ENCODE data around the gene ST3GAL4.
"Not testable (repeated sequence)": the region's sequence is repeated elsewhere in the genome, so short reads cannot be mapped to it uniquely, and the experiment has no call there.

Gene ST3GAL4, protein sequence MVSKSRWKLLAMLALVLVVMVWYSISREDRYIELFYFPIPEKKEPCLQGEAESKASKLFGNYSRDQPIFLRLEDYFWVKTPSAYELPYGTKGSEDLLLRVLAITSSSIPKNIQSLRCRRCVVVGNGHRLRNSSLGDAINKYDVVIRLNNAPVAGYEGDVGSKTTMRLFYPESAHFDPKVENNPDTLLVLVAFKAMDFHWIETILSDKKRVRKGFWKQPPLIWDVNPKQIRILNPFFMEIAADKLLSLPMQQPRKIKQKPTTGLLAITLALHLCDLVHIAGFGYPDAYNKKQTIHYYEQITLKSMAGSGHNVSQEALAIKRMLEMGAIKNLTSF

DNA sequence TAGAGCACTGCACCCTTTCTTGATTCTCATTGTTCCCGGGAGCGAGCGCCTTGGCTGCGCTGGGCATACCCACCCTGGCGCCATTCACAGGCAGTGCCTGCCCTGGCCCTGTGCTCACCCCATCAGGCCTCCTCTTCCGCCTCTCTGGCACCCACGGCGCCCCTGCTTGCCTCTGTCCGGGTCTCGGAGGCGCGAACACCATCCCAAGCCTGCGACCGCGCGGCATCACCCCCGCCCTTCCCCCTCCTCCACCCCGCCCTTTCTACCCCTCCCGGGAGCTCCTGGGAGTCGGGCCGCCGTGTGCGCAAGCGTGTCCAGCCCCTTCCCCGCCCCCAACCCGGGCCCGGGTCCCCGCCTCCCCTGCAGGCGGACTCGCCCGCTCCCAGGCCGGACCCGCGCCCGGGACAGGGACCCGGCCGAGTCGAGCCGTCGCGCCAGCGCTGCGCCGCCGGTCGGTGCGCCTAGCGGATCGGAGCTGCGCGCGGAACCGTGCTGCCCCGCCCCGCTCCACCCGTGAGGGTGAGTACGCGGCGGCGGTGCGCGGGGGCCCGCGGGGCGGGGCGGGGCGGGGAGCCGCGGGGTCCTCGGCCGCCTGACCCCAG is at the start of gene ST3GAL4:
Gene ST3GAL4 (plus strand): TSS at position 363 of the 602 bp plus-strand sequence. CDS start 50,470 bp downstream, outside the sequence.
- TF ChIP-seq, protein P1, sequence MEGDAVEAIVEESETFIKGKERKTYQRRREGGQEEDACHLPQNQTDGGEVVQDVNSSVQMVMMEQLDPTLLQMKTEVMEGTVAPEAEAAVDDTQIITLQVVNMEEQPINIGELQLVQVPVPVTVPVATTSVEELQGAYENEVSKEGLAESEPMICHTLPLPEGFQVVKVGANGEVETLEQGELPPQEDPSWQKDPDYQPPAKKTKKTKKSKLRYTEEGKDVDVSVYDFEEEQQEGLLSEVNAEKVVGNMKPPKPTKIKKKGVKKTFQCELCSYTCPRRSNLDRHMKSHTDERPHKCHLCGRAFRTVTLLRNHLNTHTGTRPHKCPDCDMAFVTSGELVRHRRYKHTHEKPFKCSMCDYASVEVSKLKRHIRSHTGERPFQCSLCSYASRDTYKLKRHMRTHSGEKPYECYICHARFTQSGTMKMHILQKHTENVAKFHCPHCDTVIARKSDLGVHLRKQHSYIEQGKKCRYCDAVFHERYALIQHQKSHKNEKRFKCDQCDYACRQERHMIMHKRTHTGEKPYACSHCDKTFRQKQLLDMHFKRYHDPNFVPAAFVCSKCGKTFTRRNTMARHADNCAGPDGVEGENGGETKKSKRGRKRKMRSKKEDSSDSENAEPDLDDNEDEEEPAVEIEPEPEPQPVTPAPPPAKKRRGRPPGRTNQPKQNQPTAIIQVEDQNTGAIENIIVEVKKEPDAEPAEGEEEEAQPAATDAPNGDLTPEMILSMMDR (IDR thresholded peaks at IDR 0.05; ENCODE audit: extremely low read depth, missing control alignments), result no peak
- peak; percentile 94 for DNase-seq (ENCODE audit: low spot score)

DNA sequence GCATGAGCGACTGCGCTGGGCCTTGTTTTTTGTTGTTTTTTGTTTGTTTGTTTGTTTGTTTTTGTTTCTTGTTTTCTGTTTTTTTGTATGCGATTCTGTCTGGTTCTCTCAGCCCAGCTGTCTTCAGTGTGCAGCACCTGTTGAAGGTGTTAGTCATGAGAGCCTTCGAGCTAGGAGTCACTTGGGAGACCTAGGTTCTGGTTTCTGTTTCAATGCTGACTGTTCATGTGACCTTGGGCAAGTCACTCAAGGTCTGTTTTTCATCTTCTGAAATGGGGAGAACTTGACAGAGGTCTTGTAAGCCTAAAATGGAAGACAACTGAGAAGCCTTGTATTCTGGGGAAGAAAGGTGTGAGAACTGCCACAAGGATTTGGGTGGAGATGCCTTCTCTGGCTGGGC is 49.8 kb upstream of the ST3GAL4 start:
- TF ChIP-seq, protein P1 (IDR thresholded peaks at IDR 0.05; ENCODE audit: extremely low read depth, missing control alignments), result no peak
- peak; percentile 71 for DNase-seq (ENCODE audit: low spot score)

DNA sequence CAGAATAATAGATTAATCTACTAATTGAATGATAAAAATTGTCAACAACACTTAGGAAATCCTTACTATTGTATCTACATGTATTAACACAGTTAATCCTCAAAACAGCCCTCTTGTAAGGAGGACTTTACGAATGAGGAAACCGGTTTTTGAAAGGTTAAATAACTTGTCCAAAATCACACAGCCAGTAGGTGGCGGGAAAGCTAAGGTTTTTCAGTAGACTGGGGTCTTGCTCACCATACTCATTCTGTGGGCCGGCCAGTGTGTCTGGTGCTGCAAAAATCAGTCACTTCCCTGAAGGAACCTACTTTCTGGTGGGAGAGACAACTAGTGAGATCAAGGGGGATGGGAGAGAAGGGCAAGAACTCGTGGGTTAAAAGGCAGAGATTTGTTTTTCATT is 47.8 kb upstream of the ST3GAL4 start:
- TF ChIP-seq, protein P1 (IDR thresholded peaks at IDR 0.05; ENCODE audit: extremely low read depth, missing control alignments), result no peak
- no peak for DNase-seq (ENCODE audit: low spot score)

DNA sequence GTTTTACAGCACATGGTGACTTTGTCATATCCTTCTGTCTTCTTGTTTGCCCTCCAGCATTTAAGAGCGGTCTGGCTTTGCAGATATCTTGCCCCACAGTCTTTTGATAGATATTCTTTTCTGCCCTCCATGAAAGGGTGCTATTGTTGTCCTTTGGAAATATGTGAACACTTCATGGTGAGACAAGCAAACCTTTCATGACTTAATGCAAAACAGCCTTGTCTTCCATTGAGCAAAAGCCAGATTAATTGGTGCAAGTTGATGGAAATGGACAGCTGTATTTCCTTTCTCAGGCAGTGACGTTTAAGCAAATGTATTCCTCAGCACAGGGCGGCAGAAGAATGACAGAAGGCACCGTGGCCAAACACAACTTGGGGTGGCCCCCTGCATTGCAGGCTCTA is 47.2 kb upstream of the ST3GAL4 start:
- TF ChIP-seq, protein P1 (IDR thresholded peaks at IDR 0.05; ENCODE audit: extremely low read depth, missing control alignments), result no peak
- no peak for DNase-seq (ENCODE audit: low spot score)

DNA sequence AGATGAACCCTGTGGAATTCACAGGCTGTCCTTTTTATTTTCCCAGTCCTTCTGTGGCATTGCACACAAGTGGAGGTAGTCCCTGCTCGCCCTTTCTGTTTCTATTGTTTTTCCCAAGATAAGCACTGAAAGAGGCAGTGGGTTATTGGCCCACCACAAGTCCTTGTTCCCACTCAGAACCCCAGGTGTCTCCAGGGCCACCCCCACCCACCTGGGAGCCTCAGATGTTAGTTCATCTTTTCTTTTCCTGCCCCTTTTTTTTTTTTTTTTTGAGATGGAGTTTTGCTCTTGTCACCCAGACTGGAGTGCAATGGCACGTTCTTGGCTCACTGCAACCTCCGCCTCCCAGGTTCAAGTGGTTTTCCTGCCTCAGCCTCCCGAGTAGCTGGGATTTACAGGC is 46.7 kb upstream of the ST3GAL4 start:
- not testable (repeated sequence) for DNase-seq (ENCODE audit: low spot score)

DNA sequence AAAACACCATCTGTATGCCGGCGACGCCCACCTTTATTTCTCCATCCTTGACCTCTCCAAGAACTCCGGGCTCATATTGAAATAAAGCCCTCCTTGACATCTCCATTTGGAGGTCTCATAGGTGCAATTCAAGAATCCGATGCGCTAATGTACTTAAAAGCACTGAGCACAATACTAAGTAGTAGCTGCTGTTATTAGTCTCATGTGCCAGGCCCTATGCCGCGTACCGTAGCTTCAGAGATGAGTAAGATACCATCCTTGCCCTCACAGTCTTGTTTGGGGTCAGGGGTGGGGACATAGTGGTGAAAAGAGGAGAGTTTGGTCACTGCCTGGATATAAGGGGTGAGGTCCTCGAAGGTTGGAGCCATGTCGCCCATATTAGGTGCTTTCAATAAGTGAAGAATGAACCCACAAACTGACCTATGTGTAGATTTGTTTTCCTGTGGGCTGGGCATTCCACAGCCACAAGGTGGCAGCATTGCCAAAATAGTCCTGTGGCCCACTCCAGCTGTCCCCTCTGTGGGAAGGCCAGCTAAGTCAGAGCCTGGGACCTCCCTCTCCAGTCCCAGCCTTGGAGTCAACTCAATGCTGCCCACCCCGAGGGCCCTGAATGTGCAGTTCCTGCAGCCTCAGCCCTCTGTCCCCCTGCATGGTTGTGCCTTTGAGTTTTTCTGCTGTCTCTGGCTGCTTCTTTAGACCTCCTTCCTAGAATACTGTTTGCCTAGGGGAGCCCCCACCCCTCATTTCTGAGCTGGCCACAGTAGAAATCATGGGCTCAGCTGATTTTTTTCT is 45.1 kb upstream of the ST3GAL4 start:
- TF ChIP-seq, protein P1 (IDR thresholded peaks at IDR 0.05; ENCODE audit: extremely low read depth, missing control alignments), result peak; percentile 81
- DNase-seq (ENCODE audit: low spot score), result peak; percentile 61

DNA sequence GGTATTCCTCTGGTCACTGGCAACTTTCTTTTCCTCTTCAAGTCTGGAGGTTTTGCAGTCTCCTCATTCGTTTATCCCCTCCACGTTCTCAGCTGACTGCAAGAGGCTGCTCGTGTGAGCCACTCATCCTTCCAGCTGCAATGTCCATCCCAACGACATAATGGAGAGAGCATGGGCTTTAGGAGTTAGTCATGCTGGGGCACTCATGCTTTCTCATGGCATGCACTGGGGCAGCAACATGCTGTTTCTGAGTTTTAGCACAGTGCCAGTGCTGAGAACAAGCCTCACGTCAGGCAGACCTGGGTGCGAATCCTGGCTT is 44.5 kb upstream of the ST3GAL4 start:
- DNase-seq (ENCODE audit: low spot score), result no peak
- TF ChIP-seq, protein P1 (IDR thresholded peaks at IDR 0.05; ENCODE audit: extremely low read depth, missing control alignments), result no peak
